Stomach (tissue), 9 donors: ENCODE data around the gene CIRBP. TPM values are rescaled to one million over a fixed set of nuclear protein-coding genes. Genes with fewer than 3 reads are reported as not detected.
A peak's percentile ranks its signal among the peaks of the same experiment; 100 is the strongest.

Experiments used
- DNase-seq, 2 donors: peaks; one replicate each; pipeline versions ENCODE4 v3.0.0 to v3.0.0-alpha.2; 2013 to 2019
- H3K27ac ChIP-seq, 5 donors: fragments of 200-600 bp in 4 of 5; sonication (generic) in 4 of 5; one replicate each; pipeline ENCODE4 v1.5.1; 2013 to 2019; ENCODE audit warnings: mild to moderate bottlenecking in 1 of 5, moderate library complexity in 1 of 5
- H3K27me3 ChIP-seq, 3 donors: fragments of 200-600 bp; sonication (generic); one replicate each; pipeline ENCODE4 v1.5.1; 2017 to 2019; ENCODE audit warnings: mixed run types in 1 of 3
- H3K36me3 ChIP-seq, 4 donors: fragments of 200-600 bp; sonication (generic); 1 replicate in 3 of 4; 2 replicates in 1 of 4; pipeline ENCODE4 v1.5.1; 2016 to 2019
- H3K4me1 ChIP-seq, 4 donors: fragments of 200-600 bp; sonication (generic); one replicate each; pipeline ENCODE4 v1.5.1; 2016 to 2019
- H3K4me3 ChIP-seq, 4 donors: fragments of 200-600 bp; sonication (generic) in 3 of 4; one replicate each; pipeline ENCODE4 v1.5.1; 2016 to 2019; ENCODE audit warnings: mild to moderate bottlenecking in 1 of 4
- H3K9me3 ChIP-seq, 4 donors: fragments of 200-600 bp; sonication (generic); one replicate each; pipeline ENCODE4 v1.5.1; 2016 to 2019
- EP300 ChIP-seq: sonication (generic); formaldehyde crosslinking; IDR thresholded peaks from one replicate; pipeline ENCODE4 v1.6.1; 2017; ENCODE audit warnings: antibody characterized with exemption
- POLR2A ChIP-seq, 4 donors: fragments of 450-650 bp; IDR thresholded peaks; one replicate each; pipeline ENCODE4 v1.6.1; 2016; ENCODE audit warnings: antibody characterized with exemption in 4 of 4, control low read depth in 2 of 4, mild to moderate bottlenecking in 1 of 4, moderate library complexity in 1 of 4
- POLR2AphosphoS5 ChIP-seq, 3 donors: sonication (generic); formaldehyde crosslinking; IDR thresholded peaks; one replicate each; pipeline ENCODE4 v1.6.1; 2016; ENCODE audit warnings: antibody characterized with exemption in 3 of 3
- WGBS, 5 donors: extraction: QIAGEN DNeasy Blood & Tissue Kit in 3 of 5; methylation state at CpG; one replicate each; pipeline versions ENCODE4 v1.1.5 to v1.1.7; 2013 to 2018; 5-methylcytosine and 5-hydroxymethylcytosine counted together
- intact Hi-C: fragments of 100-400 bp; cut with DNase I; formaldehyde crosslinking; loops from one replicate; pipeline ENCODE4 v1.15.1; 2023; ENCODE audit warnings: low total_unique reads
- polyA plus RNA-seq, 3 donors: library from polyadenylated mRNA; stranded (reverse); fragments of 200-250 nt; gene quantifications; one replicate each; pipeline ENCODE4 v1.2.3, GENCODE V29; 2013
- total RNA-seq, 5 donors: library from RNA; depleted of rRNA; stranded (reverse); fragments of >200 nt; gene quantifications; one replicate each; pipeline versions ENCODE4 v1.1.0 to v1.2.3, GENCODE V29; 2014 to 2016
- TF ChIP-seq, protein P1 (sequence below), 7 experiments: fragments of 450-650 bp in 4 of 7; fragments of 200-600 bp in 3 of 7; sonication (generic) in 3 of 7; IDR thresholded peaks; one replicate each; pipeline ENCODE4 v1.5.1; 2016 to 2019; ENCODE audit warnings: antibody characterized with exemption in 7 of 7, control low read depth in 2 of 7, mild to moderate bottlenecking in 1 of 7
- donor health status: healthy with polysubstance abuse.
- donor health status: Bipolar disorder and iron deficiency.
- donor health status: healthy.

Gene CIRBP
- total and polyA plus RNA-seq, 8 donors: 250 to 686 (median 356) TPM

DNA sequence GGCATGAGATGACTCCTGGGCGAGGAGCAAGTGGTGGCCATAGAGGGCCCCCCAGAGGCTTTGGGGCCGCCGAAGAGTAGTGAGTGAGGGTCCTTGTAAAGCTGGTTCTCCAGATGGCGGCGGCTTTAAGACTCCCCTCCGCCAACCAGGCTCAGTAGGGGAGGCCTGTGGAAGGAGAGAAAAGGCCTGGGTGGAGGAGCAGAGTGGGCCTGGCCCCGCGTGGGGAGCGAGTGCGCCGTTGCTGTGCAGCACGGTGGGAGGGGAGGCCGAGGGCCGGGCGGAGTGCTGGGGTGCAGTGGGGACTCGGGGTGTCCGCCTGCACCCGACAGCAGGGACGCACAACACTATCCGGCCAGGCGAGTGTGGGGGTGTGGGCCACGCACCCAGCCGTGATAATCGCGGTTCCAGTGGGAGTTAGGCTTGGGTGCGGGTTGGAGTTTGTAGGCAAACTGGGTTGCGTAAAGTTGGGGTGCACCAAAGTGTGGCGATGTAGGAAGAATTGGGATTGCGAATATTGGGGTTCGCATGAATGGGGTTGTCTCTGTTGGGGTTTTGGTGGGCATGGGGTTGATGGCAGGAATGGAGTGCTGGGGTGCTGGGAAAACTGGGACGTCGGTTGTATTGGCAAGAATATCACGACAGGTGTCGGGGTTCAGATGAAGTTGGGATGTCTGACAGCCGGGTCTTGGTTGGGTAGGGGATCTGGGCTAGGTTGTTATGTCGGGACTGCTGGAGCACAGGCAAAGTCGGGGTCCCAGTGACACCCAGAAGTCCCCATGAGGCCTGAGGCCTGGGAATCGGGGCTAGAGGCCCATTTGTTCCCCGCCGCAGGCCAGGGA lies 687 bp upstream of the CIRBP start:
- peak in 1 of 2 donors; percentile 50 for DNase-seq
- TF ChIP-seq EP300 (no peak), POLR2A (IDR thresholded peaks at IDR 0.05) (no peak), POLR2AphosphoS5 (IDR thresholded peaks at IDR 0.05) (no peak)
- TF ChIP-seq, protein P1, sequence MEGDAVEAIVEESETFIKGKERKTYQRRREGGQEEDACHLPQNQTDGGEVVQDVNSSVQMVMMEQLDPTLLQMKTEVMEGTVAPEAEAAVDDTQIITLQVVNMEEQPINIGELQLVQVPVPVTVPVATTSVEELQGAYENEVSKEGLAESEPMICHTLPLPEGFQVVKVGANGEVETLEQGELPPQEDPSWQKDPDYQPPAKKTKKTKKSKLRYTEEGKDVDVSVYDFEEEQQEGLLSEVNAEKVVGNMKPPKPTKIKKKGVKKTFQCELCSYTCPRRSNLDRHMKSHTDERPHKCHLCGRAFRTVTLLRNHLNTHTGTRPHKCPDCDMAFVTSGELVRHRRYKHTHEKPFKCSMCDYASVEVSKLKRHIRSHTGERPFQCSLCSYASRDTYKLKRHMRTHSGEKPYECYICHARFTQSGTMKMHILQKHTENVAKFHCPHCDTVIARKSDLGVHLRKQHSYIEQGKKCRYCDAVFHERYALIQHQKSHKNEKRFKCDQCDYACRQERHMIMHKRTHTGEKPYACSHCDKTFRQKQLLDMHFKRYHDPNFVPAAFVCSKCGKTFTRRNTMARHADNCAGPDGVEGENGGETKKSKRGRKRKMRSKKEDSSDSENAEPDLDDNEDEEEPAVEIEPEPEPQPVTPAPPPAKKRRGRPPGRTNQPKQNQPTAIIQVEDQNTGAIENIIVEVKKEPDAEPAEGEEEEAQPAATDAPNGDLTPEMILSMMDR (IDR thresholded peaks at IDR 0.05): no peak
- no peaks in the 10 kb centered on the region for H3K27me3 ChIP-seq
- H3K9me3 ChIP-seq: no peaks in the 10 kb centered on the region
- H3K36me3 ChIP-seq: peaks cover 27 to 30% (median 28%) of the 10 kb centered on the region in 4 donors
- intact Hi-C loops: no loop called here
- H3K27ac ChIP-seq: peak overlapping the region; percentile 92 to 100 (median 100)
- 52 to 57% (median 53%) methylated on average over 35 to 40 of the region's 40 CpGs for WGBS, 5 donors
- H3K4me3 ChIP-seq: peak overlapping the region in 3 of 4 donors; percentile 62 to 88 (median 83)
- peaks cover 75 to 89% (median 84%) of the 10 kb centered on the region in 4 donors for H3K4me1 ChIP-seq

DNA sequence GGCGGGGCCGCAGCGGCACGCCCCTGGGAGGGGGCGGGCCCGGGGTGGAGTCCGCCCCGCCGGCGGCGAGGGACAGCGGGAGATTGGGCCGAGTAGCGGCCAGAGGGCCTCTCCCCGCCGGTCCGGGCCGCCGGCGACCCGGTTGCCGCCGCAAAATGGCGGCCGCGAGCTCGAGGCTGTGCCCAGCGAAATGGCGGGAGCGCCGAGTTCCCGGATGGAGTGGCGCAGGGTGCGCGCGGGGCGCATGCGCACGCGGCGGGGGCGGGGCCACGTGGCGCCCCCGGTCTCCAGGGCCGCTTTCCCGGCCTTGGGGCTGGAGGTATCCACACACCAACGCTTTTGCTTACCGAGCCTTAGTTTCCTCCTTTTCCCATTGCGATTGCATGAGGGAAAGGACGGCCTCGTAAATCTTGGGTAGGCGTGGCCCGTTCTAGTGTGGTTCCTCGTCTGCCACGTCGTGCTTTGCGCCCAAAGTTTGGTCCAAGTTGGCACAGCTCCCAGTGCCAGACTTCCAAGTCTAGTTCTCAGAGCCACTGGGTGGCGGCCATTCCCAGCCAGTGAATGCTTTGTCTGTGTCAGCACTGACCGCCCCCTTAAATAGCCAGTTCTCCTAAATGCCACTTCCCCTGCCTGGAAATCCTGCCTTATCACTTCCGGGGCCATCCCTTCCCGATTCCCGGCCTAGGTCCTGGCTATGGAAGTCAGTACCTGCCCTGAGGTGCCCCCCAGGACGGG lies 513 bp downstream of the CIRBP start:
- 0 to 1% (median 0%) methylated on average over 21 to 64 of the region's 64 CpGs for WGBS, 5 donors
- TF ChIP-seq POLR2AphosphoS5 (IDR thresholded peaks at IDR 0.05): peak in 2 of 3 donors; percentile 56 to 71
- TF ChIP-seq, protein P1 (IDR thresholded peaks at IDR 0.05): no peak
- TF ChIP-seq EP300: peak; percentile 22
- peak overlapping the region; percentile 92 to 100 (median 100) for H3K27ac ChIP-seq
- no peaks in the 10 kb centered on the region for H3K27me3 ChIP-seq
- peaks cover 39 to 42% (median 40%) of the 10 kb centered on the region in 4 donors for H3K36me3 ChIP-seq
- H3K4me1 ChIP-seq: peaks cover 86 to 95% (median 91%) of the 10 kb centered on the region in 4 donors
- H3K9me3 ChIP-seq: no peaks in the 10 kb centered on the region
- intact Hi-C loops: no loop called here
- peak; percentile 86 to 96 for DNase-seq
- H3K4me3 ChIP-seq: peak overlapping the region; percentile 62 to 88 (median 82)

DNA sequence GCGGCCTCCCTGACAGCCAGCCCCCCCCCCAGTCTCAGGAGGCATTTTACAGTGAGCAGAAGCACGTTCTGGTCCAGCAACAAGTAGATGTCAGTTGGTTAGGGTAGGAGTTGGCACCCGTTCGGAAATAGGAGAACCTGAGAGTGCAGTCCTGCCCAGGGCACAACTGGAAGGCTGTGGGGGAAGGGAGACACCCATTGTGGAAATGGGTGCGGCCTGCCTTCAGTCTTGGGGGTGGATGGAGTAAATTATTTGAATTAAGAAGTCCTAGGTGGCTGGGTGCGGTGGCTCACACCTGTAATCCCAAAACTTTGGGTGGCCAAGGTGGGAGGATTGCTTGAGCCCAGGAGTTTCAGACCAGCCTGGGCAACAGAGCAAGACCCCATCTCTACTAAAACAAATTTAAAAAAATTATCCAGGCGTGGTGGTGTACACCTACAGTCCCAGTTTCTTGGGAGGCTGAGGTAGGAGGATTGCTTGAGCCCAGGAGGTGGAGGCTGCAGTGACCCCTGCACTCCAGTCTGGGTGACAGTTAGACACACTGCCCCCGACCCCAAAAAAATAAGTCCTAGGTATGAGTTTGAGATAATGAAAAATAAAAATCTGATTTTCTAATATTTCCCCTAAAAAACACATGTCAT lies 1.2 kb downstream of the CIRBP start:
- H3K27me3 ChIP-seq: no peaks in the 10 kb centered on the region
- 9 to 16% (median 13%) methylated on average over 7 to 8 of the region's 8 CpGs for WGBS, 5 donors
- intact Hi-C loops: no loop called here
- no peaks in the 10 kb centered on the region for H3K9me3 ChIP-seq
- peaks cover 88 to 94% (median 90%) of the 10 kb centered on the region in 4 donors for H3K4me1 ChIP-seq
- H3K4me3 ChIP-seq: peak overlapping the region; percentile 62 to 88 (median 82)
- H3K27ac ChIP-seq: peak overlapping the region; percentile 92 to 100 (median 100)
- TF ChIP-seq, protein P1 (IDR thresholded peaks at IDR 0.05): no peak
- no peak for TF ChIP-seq EP300
- no peak for TF ChIP-seq POLR2AphosphoS5 (IDR thresholded peaks at IDR 0.05)
- TF ChIP-seq POLR2A (IDR thresholded peaks at IDR 0.05): no peak
- no peak for DNase-seq
- H3K36me3 ChIP-seq: peaks cover 44 to 47% (median 44%) of the 10 kb centered on the region in 4 donors
